ENCODE results near the gene SH3TC1.

SH3TC1 gene

DNA sequence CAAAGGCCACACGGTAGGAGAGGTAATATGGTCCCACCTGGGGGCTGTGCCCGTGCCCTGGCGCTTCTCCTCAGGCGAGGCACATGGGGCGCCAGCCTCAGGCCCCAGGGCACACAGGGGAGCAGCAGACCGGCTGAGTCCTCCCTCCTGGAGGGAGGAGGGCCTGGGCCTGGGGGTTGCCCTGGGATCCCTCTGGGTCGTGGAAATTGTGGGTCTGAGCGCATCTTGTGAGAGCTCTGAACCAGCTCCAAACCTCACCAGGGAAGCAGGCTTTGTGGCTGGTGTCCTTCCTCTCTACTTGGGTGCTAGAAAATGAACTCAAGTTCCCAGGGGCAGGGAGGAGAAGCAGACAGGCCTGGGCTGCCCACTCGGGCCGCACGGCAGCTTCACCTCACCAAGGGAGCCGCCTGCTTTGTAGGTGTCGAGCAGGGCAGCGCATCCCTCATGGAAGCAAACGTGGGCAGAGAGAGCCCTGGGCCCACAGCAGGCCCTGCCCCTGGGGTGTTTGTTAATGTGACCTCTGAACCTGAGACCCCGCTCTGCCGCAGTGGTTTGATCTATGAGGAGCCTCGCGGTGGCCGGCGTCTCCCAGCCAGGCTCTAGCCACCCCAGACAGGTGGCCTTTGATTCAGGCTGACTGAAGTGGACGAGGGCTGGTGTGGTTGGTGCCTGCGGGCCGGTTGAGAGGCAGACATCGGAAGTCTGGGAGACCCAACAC lies 81.2 kb downstream of the SH3TC1 start:
- DNase-seq: no peak

DNA sequence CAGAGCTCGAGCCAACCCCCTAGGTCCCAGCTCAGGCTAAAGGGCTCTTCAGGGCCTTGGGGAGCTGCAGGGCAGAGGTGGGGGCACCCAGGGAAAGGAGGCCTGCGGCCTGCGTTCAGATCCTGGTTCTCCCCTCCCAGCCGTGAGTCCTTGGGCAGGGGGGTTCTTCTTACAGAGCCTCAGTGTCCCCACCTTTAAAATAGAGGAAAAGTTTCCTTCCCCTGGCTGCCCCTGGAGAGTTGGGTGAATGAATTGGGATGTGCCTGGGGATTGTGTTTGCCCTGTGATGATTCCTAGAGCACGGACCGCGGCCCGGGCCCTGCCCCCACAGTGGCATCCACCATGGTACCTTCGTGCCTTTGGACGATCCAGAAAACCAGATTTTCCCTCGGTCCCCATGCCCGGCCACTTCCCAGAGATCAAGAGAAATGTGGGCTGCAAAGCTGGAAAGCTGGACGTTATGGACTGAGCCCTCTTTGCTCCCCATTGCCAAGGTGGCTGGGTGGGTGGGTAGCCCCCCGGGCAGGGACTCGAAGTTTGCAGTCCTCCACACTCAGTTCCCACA lies 81.9 kb downstream of the SH3TC1 start:
- DNase-seq: no peak

DNA sequence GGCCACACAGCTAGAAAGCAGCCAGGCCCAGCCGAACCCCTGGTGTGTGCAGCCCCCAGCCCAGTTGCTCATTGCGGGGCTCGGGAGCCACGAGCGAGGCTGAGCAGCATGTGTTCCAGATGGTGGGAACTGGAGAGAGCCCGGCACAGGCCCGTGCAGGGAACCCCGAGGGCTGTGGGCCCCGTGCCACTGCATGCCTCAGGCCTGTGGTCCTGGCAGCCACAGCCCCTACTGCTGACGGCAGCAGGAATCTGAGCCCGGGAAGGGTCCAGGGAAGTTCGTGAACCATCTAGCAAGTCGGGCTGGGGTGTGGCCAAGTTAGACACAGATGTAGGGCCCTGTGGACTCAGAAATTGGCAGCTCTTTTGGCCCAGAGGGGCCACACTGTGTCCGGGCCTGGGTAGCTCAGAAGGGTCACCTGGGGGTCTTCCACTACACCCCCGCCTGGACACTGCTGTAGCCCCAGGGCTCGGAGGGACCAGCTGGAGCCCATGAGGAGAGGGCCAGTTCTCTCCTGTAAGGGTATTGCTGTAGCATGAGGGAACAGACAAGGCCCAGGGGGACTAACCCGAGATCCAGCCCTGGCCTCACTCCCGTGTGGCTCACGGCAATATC lies 82.5 kb downstream of the SH3TC1 start:
- DNase-seq: peak; percentile 92

DNA sequence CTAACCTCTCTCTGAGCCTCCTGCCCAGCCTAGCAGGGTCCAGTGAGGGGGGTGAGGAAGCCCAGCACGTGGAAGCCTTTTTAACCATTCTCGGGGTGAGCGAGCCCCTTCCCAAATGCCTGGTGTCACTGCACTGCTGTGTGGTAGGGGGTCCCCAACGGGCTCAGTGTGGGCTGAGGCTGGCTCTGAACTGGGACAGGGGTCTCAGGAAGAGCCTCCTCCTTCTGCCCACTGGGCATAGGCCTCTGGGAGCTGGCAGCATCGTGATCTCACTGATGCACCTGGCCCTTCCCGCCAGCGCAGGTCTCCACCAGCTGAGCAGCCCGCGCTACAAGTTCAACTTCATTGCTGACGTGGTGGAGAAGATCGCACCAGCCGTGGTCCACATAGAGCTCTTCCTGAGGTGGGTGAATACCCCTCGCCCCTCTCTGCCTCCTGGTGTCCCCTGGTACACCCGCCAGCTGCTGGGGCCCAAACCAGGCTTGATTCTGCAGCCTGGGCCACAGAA lies 83.1 kb downstream of the SH3TC1 start:
- DNase-seq: no peak

DNA sequence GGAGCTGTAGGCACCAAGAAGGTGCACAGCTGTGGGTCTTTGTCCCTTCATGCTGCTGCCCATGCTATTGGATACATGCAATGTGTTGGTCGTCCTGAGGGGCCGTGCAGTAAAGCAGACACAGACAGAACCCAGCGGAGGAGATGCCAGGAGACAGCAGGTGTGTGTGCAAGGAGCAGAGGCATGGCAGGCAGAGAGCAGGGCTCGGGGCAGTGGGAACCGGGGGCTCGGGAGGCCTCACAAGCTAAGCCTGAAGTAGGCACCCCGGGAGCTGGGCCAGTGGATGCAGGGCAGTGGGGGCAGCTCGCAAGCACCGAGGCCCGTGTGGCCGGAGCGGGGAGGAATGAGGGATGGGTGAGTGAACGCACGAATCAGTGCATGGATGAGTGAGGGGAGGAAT lies 83.7 kb downstream of the SH3TC1 start:
- no peak for DNase-seq

DNA sequence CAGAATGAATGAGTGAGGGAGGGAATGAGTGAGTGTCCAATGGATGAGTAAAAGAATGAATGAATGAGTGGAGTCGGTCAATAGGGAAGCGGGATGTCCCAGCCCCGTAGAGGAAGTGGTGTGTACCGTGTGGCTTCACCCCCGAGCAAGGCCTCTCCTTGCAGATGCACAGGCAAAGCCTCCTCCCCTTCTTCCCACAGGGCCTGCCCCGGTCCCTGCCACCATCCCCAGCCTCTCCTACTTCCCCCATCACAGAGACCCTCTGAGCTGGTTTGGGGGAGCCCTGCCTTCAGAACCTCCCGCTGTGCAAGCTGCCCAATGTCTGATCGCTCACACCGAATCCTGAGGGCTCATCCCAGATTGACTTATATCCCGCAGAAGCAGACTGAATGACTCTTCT lies 84.1 kb downstream of the SH3TC1 start:
- no peak for DNase-seq

DNA sequence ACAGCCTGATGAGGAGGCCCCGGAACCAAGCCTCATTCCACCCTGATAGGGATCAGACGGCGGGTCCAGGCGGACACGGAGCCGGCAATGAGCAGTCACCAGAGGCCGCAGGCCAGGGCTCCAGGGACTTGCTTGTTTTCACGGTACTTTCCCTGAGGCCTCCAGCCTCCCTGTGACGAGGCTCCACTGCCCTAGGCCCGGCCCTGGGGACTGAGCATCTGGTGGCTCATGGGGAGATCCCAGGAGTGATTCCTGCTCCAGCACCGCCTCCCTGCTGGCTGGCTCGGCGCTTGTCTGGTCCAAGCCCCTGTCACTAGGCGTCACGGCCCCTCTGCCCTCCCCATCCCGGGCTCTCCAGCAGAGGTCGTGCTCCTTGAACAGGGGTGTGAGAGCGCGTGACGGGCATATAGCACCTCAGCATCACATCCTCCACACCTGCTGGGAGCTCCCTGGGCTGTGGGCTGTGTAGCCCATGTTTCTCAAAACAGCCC lies 84.6 kb downstream of the SH3TC1 start:
- no peak for DNase-seq

DNA sequence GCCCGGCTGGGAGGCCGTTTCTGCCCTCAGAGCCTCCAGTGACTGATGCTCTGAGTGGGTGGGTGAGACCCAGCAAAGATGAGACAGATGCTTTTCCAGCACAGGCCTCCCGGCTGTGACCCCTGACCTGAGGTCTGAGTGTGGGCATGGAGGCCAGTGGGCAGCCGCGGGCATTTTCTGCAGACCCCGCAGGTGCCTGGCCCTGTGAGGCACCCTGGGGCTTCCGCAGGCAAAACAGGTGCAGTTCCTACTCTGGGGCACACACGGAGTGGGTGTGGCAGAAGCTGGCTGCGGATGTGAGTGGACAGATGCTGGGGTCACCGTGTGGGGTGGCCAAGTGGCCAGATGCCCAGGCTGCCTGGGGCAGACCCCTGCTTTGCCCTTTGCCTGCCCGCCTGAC lies 85.3 kb downstream of the SH3TC1 start:
- DNase-seq: no peak

DNA sequence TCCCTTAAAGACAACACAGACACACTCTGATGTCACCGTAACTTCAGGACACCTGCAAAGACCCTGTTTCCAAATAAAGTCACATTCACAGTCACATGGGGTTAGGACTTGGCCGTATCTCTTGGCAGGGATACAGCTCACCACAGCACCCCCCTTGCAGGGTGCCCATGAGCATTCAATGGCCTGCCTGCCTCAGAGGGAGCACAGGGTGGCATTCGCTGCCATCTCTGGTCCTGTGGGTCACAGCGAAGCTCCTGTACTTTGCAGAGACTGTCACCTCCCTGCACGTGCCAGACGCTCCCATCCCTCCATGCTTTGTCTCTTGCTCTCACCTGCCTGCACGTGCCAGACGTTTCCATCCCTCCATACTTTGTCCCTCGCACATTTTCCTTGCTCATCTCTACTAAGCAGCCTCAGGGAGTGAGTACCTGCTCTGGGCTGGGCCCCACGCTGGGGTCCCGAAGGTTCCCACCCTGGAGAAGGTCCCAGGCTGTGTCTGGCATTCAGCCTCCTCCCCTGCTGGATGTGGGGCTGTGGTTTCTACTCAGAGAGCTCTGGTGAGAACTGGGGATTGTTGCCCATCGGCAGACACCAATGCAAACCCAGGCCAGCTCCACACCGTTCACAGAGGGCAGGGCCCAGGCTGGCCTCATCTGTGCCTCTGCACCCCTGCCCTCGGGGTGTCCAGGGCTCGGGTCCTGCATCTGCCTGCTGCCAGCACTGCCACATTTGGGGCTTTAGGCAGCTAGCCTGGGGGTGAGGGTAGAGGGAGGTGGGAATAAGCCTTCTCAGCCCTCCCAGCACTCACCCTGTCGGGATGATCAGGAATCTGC lies 86.3 kb downstream of the SH3TC1 start:
- no peak for DNase-seq

DNA sequence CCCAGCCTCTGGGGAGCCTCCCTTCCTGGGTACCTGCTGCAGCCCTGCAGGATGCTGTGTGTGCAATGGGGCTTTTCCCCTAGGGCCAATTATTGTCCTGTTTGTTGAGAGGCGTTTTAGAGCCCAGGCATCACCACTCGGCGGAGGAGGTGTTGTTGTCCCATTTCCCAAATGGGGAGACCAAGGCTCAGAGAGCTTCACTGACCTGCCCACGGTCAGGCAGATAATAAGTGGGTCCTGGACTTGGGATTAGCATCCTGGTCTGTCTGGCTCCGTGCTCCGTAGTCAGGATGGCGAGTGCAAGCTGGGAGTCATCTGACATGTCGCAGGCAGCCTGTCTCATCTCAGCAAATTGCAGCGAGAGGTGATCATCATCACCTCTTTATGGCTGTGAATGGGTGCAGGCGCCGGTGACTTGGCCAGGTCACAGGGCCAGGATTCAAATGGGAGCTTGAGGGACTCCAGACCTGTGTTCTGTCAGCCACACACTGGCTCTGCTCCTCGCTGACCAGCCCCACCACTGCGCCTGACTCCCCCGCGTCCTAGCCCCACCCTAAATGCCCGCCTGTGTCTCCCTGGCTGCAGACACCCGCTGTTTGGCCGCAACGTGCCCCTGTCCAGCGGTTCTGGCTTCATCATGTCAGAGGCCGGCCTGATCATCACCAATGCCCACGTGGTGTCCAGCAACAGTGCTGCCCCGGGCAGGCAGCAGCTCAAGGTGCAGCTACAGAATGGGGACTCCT lies 87.1 kb downstream of the SH3TC1 start:
- DNase-seq: no peak

DNA sequence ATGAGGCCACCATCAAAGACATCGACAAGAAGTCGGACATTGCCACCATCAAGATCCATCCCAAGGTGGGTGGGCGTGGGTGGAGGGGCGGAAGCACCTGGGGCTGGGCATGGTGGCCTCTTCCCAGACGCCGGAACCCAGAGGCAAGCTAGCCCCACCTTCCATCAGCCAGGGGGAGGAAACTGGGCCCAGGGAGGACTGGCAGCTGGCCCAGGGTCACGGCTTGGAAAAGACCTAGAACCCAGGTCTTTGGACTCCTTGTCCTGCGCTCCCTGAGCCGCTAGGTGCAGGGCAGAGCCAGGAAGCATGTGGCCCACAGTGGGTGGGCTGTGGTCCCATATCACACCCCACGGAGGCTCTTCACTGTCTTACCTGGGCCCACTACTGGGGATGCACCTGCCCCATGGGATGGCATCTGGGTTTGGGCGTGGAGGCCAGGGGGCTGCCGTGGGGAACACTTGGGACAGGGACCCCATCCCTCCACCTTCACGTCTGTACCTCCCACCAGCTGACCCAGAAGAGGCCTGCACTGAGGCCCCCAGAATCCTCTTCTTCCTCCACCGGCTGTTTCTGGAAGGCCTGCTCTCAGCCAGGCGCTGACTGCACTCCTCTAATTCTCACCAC lies 87.7 kb downstream of the SH3TC1 start:
- no peak for DNase-seq

DNA sequence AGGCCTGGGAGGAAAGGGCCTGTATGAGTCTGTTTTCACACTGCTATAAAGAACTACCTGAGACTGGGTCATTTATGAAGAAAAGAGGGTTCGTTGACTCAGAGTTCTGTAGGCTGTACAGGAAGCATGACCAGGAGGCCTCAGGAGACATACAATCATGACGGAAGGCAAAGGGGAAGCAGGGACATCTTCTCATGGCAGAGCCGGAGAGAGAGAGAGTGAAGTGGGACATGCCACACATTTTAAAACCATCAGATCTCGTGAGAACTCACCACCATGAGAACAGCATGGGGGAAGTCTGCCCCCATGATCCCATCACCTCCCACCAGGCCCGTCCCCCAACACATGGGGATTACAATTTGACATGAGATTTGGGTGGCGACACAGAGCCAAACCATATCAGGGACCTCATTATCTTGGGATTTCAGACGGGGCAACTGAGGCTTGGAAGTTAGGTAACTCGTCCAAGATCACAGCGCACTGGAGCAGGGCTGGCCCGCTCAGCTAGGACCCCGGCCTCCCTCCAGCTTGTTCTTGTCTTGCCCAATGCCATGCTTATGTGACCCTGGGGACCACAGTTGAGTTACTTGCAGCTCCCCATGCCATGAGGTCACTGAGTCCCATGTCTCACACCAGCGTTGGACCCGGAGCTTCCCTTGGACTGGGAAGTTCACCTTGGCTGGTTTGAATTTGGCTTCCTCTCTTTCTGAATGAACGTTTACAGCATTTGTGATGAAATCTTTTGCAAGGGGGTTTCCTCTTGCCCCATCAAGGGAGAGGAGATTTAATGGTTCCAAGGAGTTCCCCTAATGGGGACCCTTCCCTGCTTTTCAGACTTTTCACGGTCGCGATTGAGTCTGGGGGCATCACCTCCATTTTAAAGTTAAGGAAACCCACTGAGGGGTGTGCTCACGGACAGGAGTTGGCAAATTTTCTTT lies 88.5 kb downstream of the SH3TC1 start:
- no peak for DNase-seq

DNA sequence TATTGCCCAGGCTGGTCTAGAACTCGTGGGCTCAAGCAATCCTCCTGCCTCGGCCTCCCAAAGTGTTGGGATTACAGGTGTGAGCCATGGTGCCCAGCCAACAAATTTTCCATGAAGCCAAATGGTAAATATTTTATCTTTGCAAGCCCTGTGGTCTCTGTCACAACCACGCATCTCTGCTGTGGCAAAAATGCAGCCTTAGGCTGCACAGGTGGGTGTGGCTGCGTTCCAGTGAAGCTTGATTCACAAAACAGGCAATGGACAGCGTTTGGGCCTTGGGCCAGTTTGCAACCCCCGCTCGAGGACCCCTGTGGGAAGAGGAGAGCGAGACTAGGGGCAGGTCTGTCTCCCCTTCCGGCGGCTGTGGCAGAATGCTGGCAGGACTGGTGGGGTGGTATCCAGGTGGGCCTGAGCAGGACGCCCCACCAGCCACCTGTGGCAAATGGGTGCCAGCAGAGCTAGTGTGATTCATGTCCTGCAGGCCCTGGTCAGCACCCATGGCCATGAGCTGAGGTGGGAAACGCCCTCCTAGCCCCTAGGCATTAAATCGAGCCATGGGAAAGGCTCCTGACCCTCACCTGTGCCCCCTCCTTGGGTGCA lies 90.2 kb downstream of the SH3TC1 start:
- DNase-seq: no peak

DNA sequence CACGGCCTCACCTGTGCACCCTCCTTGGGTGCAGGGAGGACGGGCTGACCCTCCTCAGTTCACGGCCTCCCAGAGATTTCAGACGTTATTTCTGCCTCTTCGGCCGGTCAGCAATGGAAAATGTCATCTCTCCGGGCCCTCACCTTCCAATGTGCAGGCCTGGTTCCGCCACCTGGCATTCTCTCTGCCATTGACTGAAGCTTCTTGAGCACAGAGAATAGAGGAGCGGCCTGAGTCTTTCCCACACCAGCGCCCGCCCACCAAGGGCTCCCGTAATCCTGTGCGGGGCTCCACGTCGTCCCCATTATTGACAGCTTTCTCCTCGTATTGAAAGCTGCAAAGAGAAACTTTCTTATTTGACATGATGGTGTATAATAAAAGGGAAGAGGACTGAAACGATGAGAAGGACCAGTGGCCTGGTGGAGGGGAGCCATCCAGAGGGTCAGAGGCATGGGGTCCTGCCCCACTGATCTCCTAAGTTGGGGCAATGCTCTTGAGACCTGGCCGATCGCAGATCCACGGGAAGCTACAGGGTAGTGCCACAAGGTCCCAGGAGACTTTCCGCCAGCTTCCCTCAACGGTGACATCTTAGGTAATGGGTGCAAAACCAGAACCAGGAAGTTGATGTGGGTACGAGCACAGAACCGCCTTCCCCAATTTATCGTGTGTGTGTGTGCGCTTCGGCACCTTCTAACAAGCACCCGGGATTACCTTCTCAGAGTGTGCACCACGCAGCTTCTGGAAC lies 91.0 kb downstream of the SH3TC1 start:
- no peak for DNase-seq

DNA sequence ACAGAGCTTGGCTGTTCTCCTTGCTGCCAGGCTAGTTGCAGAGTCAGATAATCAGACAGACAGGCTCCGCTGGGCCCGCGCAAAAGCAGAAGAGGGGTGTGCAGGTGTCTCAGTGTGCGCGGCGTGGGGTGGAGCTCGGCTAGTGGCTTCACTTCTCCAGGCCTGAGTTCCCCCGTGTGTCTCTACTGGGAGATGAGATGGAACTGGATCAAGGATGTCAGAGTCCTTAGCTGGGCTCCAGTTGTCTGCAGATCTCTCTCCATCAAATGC lies 91.5 kb downstream of the SH3TC1 start:
- DNase-seq: no peak
